ENCODE results near the gene TSEN34. TPM values are rescaled to one million over a fixed set of nuclear protein-coding genes. Genes with fewer than 3 reads are reported as not detected.
A peak's percentile ranks its signal among the peaks of the same experiment; 100 is the strongest.
"Not testable (repeated sequence)": the region's sequence is repeated elsewhere in the genome, so short reads cannot be mapped to it uniquely, and the experiment has no call there.

TSEN34 gene
- total and polyA plus RNA-seq, 7 donors, result 15.5 to 44.6 (median 20.2) TPM

GRCh38 chr19:54180691-54181091 is 10.4 kb upstream of the TSEN34 start:
- intact Hi-C loops (cut with DNase I), result no loop called here

DNA sequence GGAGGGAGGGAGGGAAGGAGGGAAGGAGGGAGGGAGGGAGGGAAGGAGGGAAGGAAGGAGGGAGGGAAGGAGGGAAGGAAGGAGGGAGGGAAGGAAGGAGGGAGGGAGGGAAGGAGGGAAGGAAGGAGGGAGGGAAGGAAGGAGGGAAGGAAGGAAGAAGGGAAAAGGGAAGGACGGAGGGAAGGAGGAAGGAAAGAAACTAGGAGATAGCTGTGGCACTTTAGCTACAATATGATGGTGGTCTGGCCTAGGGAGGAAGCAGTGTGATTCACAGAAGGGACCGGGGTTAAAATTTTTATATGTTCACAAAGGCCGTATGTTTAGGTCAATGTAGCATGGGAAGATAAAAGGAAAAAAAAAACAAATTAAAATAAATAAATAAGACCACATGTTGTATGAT is 9.2 kb upstream of the TSEN34 start:
- ATAC-seq; H3K9me3 ChIP-seq; H3K4me1 ChIP-seq; H3K36me3 ChIP-seq (ENCODE audit: insufficient read depth in 1 of 2, low read depth in 1 of 2); H3K27me3 ChIP-seq (ENCODE audit: insufficient read depth in 3 of 3, low read length in 2 of 3); H3K27ac ChIP-seq; H3K4me3 ChIP-seq; DNase-seq; intact Hi-C loops (cut with DNase I): not testable (repeated sequence)
- 88 to 98% (median 96%) methylated on average over 3 of the region's 3 CpGs for WGBS, 3 donors

More at GRCh38 chr19:54180691-54181091, 10.4 kb upstream of the TSEN34 start:
- Histone ChIP-seq H3K9me3 (no peaks in the 10 kb centered on the region), H3K4me1 (no peaks in the 10 kb centered on the region), H3K27me3 (ENCODE audit: insufficient read depth in 3 of 3, low read length in 2 of 3) (no peaks in the 10 kb centered on the region), H3K36me3 (ENCODE audit: insufficient read depth in 1 of 2, low read depth in 1 of 2) (peaks cover 0 to 7% of the 10 kb centered on the region in 2 donors), H3K27ac (no peak overlapping the region), H3K4me3 (no peak overlapping the region)
- TF ChIP-seq CTCF (IDR thresholded peaks at IDR 0.05), result no peak
- DNase-seq, result no peak
- no peak for ATAC-seq
- 95 to 96% (median 95%) methylated on average over 36 to 37 of the region's 37 CpGs for WGBS, 3 donors

DNA sequence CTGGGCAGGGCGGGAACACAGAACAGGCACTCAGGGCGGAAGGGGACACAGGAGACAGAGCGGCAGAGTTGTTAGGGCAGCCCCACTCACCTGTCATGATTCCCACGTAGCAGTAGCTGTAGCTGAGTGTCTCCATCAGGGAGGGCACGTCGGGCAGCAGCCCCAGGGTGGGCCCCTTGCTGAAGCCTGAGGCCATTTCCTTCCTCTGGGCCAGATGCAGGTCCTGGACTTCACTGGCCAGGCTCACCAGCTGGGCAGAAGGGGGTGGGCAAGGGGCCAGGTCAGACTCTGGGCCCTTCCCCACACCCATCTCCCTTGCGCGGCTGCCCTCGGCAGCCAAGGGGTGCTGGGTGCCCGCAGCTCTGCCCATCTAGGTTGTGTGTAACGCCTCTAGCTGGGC is 7.7 kb upstream of the TSEN34 start:
- Histone ChIP-seq H3K4me1 (peaks cover 4% of the 10 kb centered on the region), H3K27ac (no peak overlapping the region), H3K9me3 (no peaks in the 10 kb centered on the region), H3K27me3 (ENCODE audit: insufficient read depth in 3 of 3, low read length in 2 of 3) (no peaks in the 10 kb centered on the region), H3K4me3 (no peak overlapping the region), H3K36me3 (ENCODE audit: insufficient read depth in 1 of 2, low read depth in 1 of 2) (peaks cover 0 to 12% of the 10 kb centered on the region in 2 donors)
- intact Hi-C loops (cut with DNase I), result no loop called here
- TF ChIP-seq CTCF (IDR thresholded peaks at IDR 0.05), result no peak
- ATAC-seq (no peak), DNase-seq (peak in 1 of 2 donors; percentile 44)
- 87 to 92% (median 88%) methylated on average over 10 to 11 of the region's 11 CpGs for WGBS, 3 donors

DNA sequence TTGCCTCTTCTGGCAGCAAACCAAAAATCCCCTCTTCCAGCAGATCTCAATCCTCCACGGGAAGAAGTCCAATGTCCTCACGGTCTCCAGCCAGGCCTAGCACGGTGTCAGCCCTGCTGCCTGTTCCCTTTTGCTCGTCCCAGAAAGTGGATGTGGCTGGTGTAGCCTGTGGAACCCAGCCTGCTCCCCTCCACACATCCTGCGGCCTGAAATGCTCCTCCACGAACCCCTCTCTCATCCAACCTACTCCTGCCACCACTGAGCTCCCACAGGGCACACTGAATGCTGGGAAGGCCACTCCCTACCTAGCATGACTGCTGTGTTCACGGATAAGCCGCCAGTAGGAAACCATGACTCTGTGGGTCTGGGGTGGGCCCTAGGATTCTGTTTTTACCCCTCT is 4.8 kb upstream of the TSEN34 start:
- no peak for TF ChIP-seq CTCF (IDR thresholded peaks at IDR 0.05)
- intact Hi-C loops (cut with DNase I), result loop anchor here in 1 of 2 donors (5.0 kb wide), 1 partner anchor 664 kb away; no protein-coding TSS in a partner anchor
- H3K9me3 ChIP-seq, result no peaks in the 10 kb centered on the region
- ATAC-seq (no peak), DNase-seq (peak in 1 of 2 donors; percentile 23)
- H3K4me3 ChIP-seq, result no peak overlapping the region
- no peak overlapping the region for H3K27ac ChIP-seq
- H3K36me3 ChIP-seq (ENCODE audit: insufficient read depth in 1 of 2, low read depth in 1 of 2), result peaks cover 0 to 5% of the 10 kb centered on the region in 2 donors
- no peaks in the 10 kb centered on the region for H3K27me3 ChIP-seq (ENCODE audit: insufficient read depth in 3 of 3, low read length in 2 of 3)
- peaks cover 8% of the 10 kb centered on the region for H3K4me1 ChIP-seq
- WGBS, 3 donors, result 81 to 87% (median 83%) methylated on average over 8 of the region's 8 CpGs

GRCh38 chr19:54186934-54187381 is 4.2 kb upstream of the TSEN34 start:
- WGBS, 3 donors, result 90 to 96% (median 93%) methylated on average over 11 of the region's 11 CpGs
- intact Hi-C loops (cut with DNase I), result loop anchor here in 1 of 2 donors (5.0 kb wide), 1 partner anchor 665 kb away; no protein-coding TSS in a partner anchor
- Histone ChIP-seq H3K27me3 (ENCODE audit: insufficient read depth in 3 of 3, low read length in 2 of 3) (no peaks in the 10 kb centered on the region), H3K36me3 (ENCODE audit: insufficient read depth in 1 of 2, low read depth in 1 of 2) (peaks cover 0 to 8% of the 10 kb centered on the region in 2 donors), H3K9me3 (no peaks in the 10 kb centered on the region), H3K4me3 (no peak overlapping the region), H3K27ac (no peak overlapping the region), H3K4me1 (peaks cover 12% of the 10 kb centered on the region)
- no peak for TF ChIP-seq CTCF (IDR thresholded peaks at IDR 0.05)
- ATAC-seq (no peak), DNase-seq (peak; percentile 29 to 50)
